Chondrocyte (in vitro differentiated cells): ENCODE results near the gene PXT1. TPM values are rescaled to one million over a fixed set of nuclear protein-coding genes. Genes with fewer than 3 reads are reported as not detected.
"Not testable (repeated sequence)": the region's sequence is repeated elsewhere in the genome, so short reads cannot be mapped to it uniquely, and the experiment has no call there.

Experiments used
- DNase-seq: peaks from one replicate; pipeline ENCODE4 v3.0.0; 2021; ENCODE audit warnings: mixed read lengths, low spot score
- H3K27ac Mint-ChIP-seq: one replicate; pipeline ENCODE4 v1.8.0; 2021; ENCODE audit warnings: mild to moderate bottlenecking, moderate library complexity, mixed read lengths; ENCODE audit not compliant: unreplicated experiment
- H3K27me3 Mint-ChIP-seq: 2 replicates; pipeline ENCODE4 v1.8.0; 2021; ENCODE audit warnings: low read depth, mixed read lengths
- H3K36me3 Mint-ChIP-seq: 2 replicates; pipeline ENCODE4 v1.8.0; 2021; ENCODE audit warnings: low read depth, mixed read lengths
- H3K4me1 Mint-ChIP-seq: 2 replicates; pipeline ENCODE4 v1.8.0; 2021; ENCODE audit warnings: low read depth, mild to moderate bottlenecking, mixed read lengths
- H3K4me3 Mint-ChIP-seq: one replicate; pipeline ENCODE4 v1.8.0; 2021; ENCODE audit warnings: mild to moderate bottlenecking, moderate library complexity, mixed read lengths; ENCODE audit not compliant: unreplicated experiment
- H3K9me3 Mint-ChIP-seq: 2 replicates; pipeline ENCODE4 v1.8.0; 2021; ENCODE audit warnings: low read depth, mixed read lengths
- CTCF ChIP-seq: fragments of 200-600 bp; sonication (generic); IDR thresholded peaks from 2 replicates; pipeline ENCODE4 v1.5.0; 2021; ENCODE audit warnings: antibody characterized with exemption, mild to moderate bottlenecking, moderate library complexity
- total RNA-seq: library from RNA; stranded (reverse); gene quantifications from 3 replicates; pipeline ENCODE4 v1.2.1, GENCODE V29; 2021

The PXT1 gene
- total RNA-seq, 1 donor from 2014 or later: not detected

GRCh38 chr6:36487698-36488097 is 45.0 kb upstream of the PXT1 start:
- no peaks in the 10 kb centered on the region for H3K9me3 Mint-ChIP-seq
- H3K4me1 Mint-ChIP-seq: peaks cover 30% of the 10 kb centered on the region
- DNase-seq: no peak
- H3K27ac Mint-ChIP-seq: no peak overlapping the region
- no peaks in the 10 kb centered on the region for H3K27me3 Mint-ChIP-seq
- H3K4me3 Mint-ChIP-seq: no peak overlapping the region
- peaks cover 33% of the 10 kb centered on the region for H3K36me3 Mint-ChIP-seq
- no peak for TF ChIP-seq CTCF

- H3K36me3 Mint-ChIP-seq: peaks cover 40% of the 10 kb centered on the region
- DNase-seq: no peak
- H3K9me3 Mint-ChIP-seq: no peaks in the 10 kb centered on the region
- no peaks in the 10 kb centered on the region for H3K27me3 Mint-ChIP-seq
- H3K27ac Mint-ChIP-seq: no peak overlapping the region
- H3K4me3 Mint-ChIP-seq: no peak overlapping the region
- H3K4me1 Mint-ChIP-seq: peaks cover 25% of the 10 kb centered on the region
- TF ChIP-seq CTCF: no peak
These were observed 42.1 kb upstream of the PXT1 start for GRCh38 chr6:36484736-36485135.

- Mint-ChIP-seq H3K36me3 (peaks cover 40% of the 10 kb centered on the region), H3K4me1 (peaks cover 15% of the 10 kb centered on the region)
- H3K9me3 Mint-ChIP-seq, H3K4me3 Mint-ChIP-seq, H3K27ac Mint-ChIP-seq, H3K27me3 Mint-ChIP-seq, DNase-seq: not testable (repeated sequence)
These were observed 40.7 kb upstream of the PXT1 start for GRCh38 chr6:36483326-36483725.

DNA sequence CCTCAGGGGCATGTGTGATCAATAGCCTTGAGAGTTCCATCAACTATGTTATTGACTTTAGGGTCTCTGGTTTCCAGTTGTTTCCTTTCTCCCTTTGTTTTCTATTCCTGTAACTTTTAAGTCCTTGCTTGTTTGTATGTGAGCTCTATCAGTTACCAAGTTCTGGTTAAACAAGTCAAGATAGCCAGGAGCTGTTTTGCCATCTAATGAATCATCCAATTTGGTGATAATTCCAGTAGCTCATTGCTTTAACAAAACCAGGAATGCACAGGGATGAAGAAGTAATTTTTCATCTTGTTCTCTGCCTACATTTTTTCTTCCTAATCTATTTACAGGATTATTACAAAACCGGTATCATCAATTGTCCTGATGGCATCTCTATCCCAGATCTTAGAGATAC is 36.6 kb upstream of the PXT1 start:
- peaks cover 19% of the 10 kb centered on the region for H3K4me1 Mint-ChIP-seq
- DNase-seq: no peak
- H3K9me3 Mint-ChIP-seq: no peaks in the 10 kb centered on the region
- no peak overlapping the region for H3K27ac Mint-ChIP-seq
- peaks cover 19% of the 10 kb centered on the region for H3K36me3 Mint-ChIP-seq
- TF ChIP-seq CTCF: no peak
- H3K4me3 Mint-ChIP-seq: no peak overlapping the region
- H3K27me3 Mint-ChIP-seq: no peaks in the 10 kb centered on the region

DNA sequence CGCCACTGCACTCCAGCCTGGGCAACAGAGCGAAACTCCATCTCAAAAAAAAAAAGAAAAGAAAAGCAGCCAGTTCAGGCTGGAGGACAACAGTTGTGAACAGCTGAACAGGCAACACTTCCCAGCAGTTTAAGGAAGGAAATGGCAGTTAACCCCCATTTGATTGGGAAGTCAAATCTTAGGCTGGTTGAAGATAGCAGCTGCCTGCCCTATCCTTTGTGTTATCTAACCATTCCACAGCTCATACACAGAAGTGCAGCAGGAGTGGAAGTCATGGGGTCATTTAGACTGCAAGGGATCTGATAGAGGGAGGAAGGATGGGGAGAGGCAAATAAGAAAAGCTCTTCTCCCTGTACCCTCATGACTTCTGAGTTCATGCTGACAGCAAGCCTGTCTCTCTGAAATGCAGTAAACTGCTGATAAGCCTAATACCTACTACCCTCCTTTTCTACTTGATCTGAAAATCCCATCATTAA is 35.4 kb upstream of the PXT1 start:
- peak overlapping the region; percentile 29 for H3K27ac Mint-ChIP-seq
- DNase-seq: no peak
- H3K36me3 Mint-ChIP-seq: peaks cover 17% of the 10 kb centered on the region
- H3K27me3 Mint-ChIP-seq: no peaks in the 10 kb centered on the region
- no peak overlapping the region for H3K4me3 Mint-ChIP-seq
- peaks cover 23% of the 10 kb centered on the region for H3K4me1 Mint-ChIP-seq
- H3K9me3 Mint-ChIP-seq: no peaks in the 10 kb centered on the region
- TF ChIP-seq CTCF: no peak

GRCh38 chr6:36469946-36470345 is 27.3 kb upstream of the PXT1 start:
- Mint-ChIP-seq H3K36me3 (peaks cover 9% of the 10 kb centered on the region), H3K27ac (no peak overlapping the region), H3K4me1 (peaks cover 21% of the 10 kb centered on the region), H3K4me3 (no peak overlapping the region), H3K9me3 (no peaks in the 10 kb centered on the region), H3K27me3 (no peaks in the 10 kb centered on the region)
- DNase-seq: no peak
- no peak for TF ChIP-seq CTCF
